Endothelial cell of umbilical vein (primary cell): Measurements from ENCODE around the gene B4GALT7. TPM values are rescaled to one million over a fixed set of nuclear protein-coding genes. Genes with fewer than 3 reads are reported as not detected.

ENCODE experiments used
- BruUV-seq: library from RNA; stranded (reverse); fragments of 400-500 nt; replicated peaks from 2 replicates; lab custom pipeline; 2021; lab: Mats Ljungman, UMichigan
- CTCF ChIA-PET: fragments of 300-600, 350-600 bp; sonication (Branson Sonifier 250); formaldehyde crosslinking; loops from one replicate; lab custom pipeline; 2021; ENCODE audit warnings: antibody characterized with exemption, inconsistent platforms; lab: Charles Lee
- POLR2A ChIA-PET: fragments of 300-600, 350-600 bp; sonication (Branson Sonifier 250); formaldehyde crosslinking; loops from one replicate; lab custom pipeline; 2021; ENCODE audit warnings: antibody characterized with exemption, inconsistent platforms; lab: Charles Lee
- DNase-seq: peaks from one replicate; pipeline ENCODE4 v3.0.0-alpha.2; 2011; ENCODE audit warnings: low read depth, low spot score
- FAIRE-seq: peaks from 2 replicates; lab custom pipeline; 2011; peaks lifted over from hg19 to GRCh38; lab: Jason Lieb, UNC
- H2AFZ ChIP-seq: 2 replicates; pipeline ENCODE4 v1.6.0; 2012; ENCODE audit warnings: low read depth, low read length, control low read depth, inconsistent platforms
- H3K27ac ChIP-seq: 2 replicates; pipeline ENCODE4 v1.5.1; 2011; ENCODE audit warnings: low read depth, mild to moderate bottlenecking, control low read depth, low read length, moderate library complexity; ENCODE audit not compliant: insufficient read depth
- H3K27me3 ChIP-seq, 2 experiments: 2 replicates each; pipeline versions ENCODE4 v1.6.0 to v1.6.1; 2011; ENCODE audit warnings: low read length in 2 of 2, mixed read lengths in 1 of 2; ENCODE audit not compliant: control insufficient read depth in 2 of 2, insufficient read depth in 2 of 2
- H3K36me3 ChIP-seq, 2 experiments: 2 replicates in 1 of 2; 3 replicates in 1 of 2; pipeline ENCODE4 v1.5.1; 2011; ENCODE audit warnings: low read length in 2 of 2, mild to moderate bottlenecking in 1 of 2, moderate library complexity in 1 of 2; ENCODE audit not compliant: control insufficient read depth in 2 of 2, insufficient read depth in 2 of 2; ENCODE audit errors: extremely low read depth in 1 of 2
- H3K4me1 ChIP-seq: 3 replicates; pipeline ENCODE4 v1.5.1; 2011; ENCODE audit warnings: mild to moderate bottlenecking, low read length; ENCODE audit not compliant: control insufficient read depth, insufficient read depth; ENCODE audit errors: extremely low read depth
- H3K4me2 ChIP-seq: 2 replicates; pipeline ENCODE4 v1.6.1; 2011; ENCODE audit warnings: low read length, control low read depth, mixed read lengths; ENCODE audit not compliant: insufficient read depth
- H3K4me3 ChIP-seq, 3 experiments: fragments of 200-600 bp in 1 of 3; sonication (generic), shearing (Covaris generic) in 1 of 3; replicated peaks in 1 of 3; 2 replicates each; pipeline ENCODE4 v1.5.1; 2011 to 2016; ENCODE audit warnings: control low read depth in 3 of 3, low read length in 3 of 3, mild to moderate bottlenecking in 2 of 3, inconsistent platforms in 1 of 3, low read depth in 1 of 3, moderate library complexity in 1 of 3; ENCODE audit not compliant: insufficient read depth in 1 of 3
- H3K79me2 ChIP-seq: 2 replicates; pipeline ENCODE4 v1.6.0; 2012; ENCODE audit warnings: low read length, inconsistent platforms; ENCODE audit not compliant: control insufficient read depth, insufficient read depth
- H3K9ac ChIP-seq: replicated peaks from 2 replicates; pipeline ENCODE3; 2011; ENCODE audit warnings: low read length, control low read depth; ENCODE audit not compliant: insufficient read depth; ENCODE audit errors: extremely low read depth
- H3K9me1 ChIP-seq: replicated peaks from 3 replicates; pipeline ENCODE4 v1.6.0; 2011; ENCODE audit warnings: mild to moderate bottlenecking, low read length; ENCODE audit not compliant: control insufficient read depth, insufficient read depth; ENCODE audit errors: extremely low read depth
- H3K9me3 ChIP-seq: replicated peaks from 2 replicates; pipeline ENCODE4 v1.5.1; 2012; ENCODE audit warnings: low read length, inconsistent platforms; ENCODE audit not compliant: control insufficient read depth, insufficient read depth
- H4K20me1 ChIP-seq: replicated peaks from 2 replicates; pipeline ENCODE3; 2011; ENCODE audit warnings: mild to moderate bottlenecking, low read length; ENCODE audit not compliant: control insufficient read depth, insufficient read depth; ENCODE audit errors: extremely low read depth
- EZH2 ChIP-seq: IDR thresholded peaks from 2 replicates; pipeline ENCODE4 v1.6.1; 2012; ENCODE audit warnings: borderline replicate concordance, low read depth, mild to moderate bottlenecking, moderate library complexity, low read length, inconsistent platforms; ENCODE audit not compliant: severe bottlenecking
- FOS ChIP-seq: IDR thresholded peaks from 2 replicates; pipeline ENCODE4 v1.6.1; 2011; ENCODE audit warnings: mild to moderate bottlenecking, low read length, moderate library complexity, borderline replicate concordance; ENCODE audit not compliant: insufficient read depth
- GATA2 ChIP-seq: IDR thresholded peaks from 2 replicates; pipeline ENCODE4 v1.7.0; 2011; ENCODE audit warnings: low read depth, mild to moderate bottlenecking, moderate library complexity, mixed read lengths, low read length; ENCODE audit not compliant: insufficient read length, insufficient read depth
- JUN ChIP-seq: IDR thresholded peaks from 2 replicates; pipeline ENCODE4 v1.6.1; 2011; ENCODE audit warnings: borderline replicate concordance, low read depth; ENCODE audit not compliant: insufficient read length, insufficient read depth
- MAX ChIP-seq: IDR thresholded peaks from 2 replicates; pipeline ENCODE4 v1.6.1; 2011; ENCODE audit not compliant: insufficient read depth, insufficient read length
- POLR2A ChIP-seq: IDR thresholded peaks from 2 replicates; pipeline ENCODE4 v1.6.1; 2012; ENCODE audit warnings: low read depth, mild to moderate bottlenecking, control low read depth, low read length
- dilution Hi-C: fragments of 300-500 bp; cut with MboI; formaldehyde crosslinking; loops from one replicate; pipeline ENCODE4 v1.15.0; 2019; ENCODE audit warnings: low sequenced_read_pairs; ENCODE audit not compliant: extremely low pct_ligation_motif_present
- intact Hi-C: fragments of 100-400 bp; cut with micrococcal nuclease; formaldehyde crosslinking; loops from one replicate; pipeline ENCODE4 v1.10.0; 2022
- polyA plus RNA-seq, 4 experiments: library from polyadenylated mRNA; depleted of rRNA in 3 of 4; stranded (reverse) in 3 of 4; unstranded in 1 of 4; fragments of >200 nt; gene quantifications; 2 replicates each; pipeline versions ENCODE4 v1.2.1 to v1.2.3, GENCODE V29; 2011 to 2012; ENCODE audit warnings: missing spikeins in 1 of 4
- total RNA-seq: library from RNA; stranded (reverse); gene quantifications from 2 replicates; pipeline ENCODE4 v1.2.3, GENCODE V29; 2021
- TF ChIP-seq, protein P1 (sequence below), 2 donors: IDR thresholded peaks; 1 replicate in 1 of 2; 2 replicates in 1 of 2; pipeline ENCODE4 v1.5.1; 2011; ENCODE audit warnings: low read length in 2 of 2, mild to moderate bottlenecking in 2 of 2, moderate library complexity in 2 of 2, control low read depth in 1 of 2, inconsistent platforms in 1 of 2, low read depth in 1 of 2; ENCODE audit not compliant: insufficient read depth in 1 of 2; ENCODE audit errors: extremely low read depth in 1 of 2

B4GALT7 gene
- total and polyA plus RNA-seq, 2 donors (not counting 3 experiments of a cell fraction or from before 2014, with no cell fraction given) = 35.1 to 78.9 TPM

DNA sequence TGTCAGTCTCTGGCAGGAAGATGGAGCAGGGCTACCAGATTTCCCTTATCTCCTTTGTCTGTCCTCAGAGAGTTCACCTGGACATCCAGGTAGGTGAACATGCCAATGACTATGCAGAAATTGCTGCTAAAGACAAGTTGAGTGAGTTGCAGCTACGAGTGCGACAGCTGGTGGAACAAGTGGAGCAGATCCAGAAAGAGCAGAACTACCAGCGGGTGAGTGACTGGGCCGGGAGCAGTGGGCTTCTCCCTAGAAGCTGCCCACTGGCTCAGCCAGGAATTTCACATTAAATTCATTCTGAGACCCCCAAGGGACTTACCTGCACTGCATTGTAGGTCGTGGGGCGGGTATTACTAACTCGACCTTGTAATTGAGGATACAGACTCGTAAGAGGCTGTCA, 5.9 kb upstream of the B4GALT7 start:
- Histone ChIP-seq H3K4me2 (no peak overlapping the region), H4K20me1 (no peaks in the 10 kb centered on the region), H3K79me2 (peaks cover 23% of the 10 kb centered on the region), H3K9me1 (no peaks in the 10 kb centered on the region), H2AFZ (no peak overlapping the region), H3K4me3 (no peak overlapping the region), H3K4me1 (peaks cover 15% of the 10 kb centered on the region), H3K9ac (no peak overlapping the region), H3K27ac (no peak overlapping the region), H3K27me3 (peaks cover 4 to 16% of the 10 kb centered on the region in 2 experiments), H3K9me3 (no peaks in the 10 kb centered on the region), H3K36me3 (peaks cover 16 to 33% of the 10 kb centered on the region in 2 experiments)
- CTCF ChIA-PET = interaction anchor here (3.2 kb wide), 1 partner anchor 13 kb away, joined by 15 read pairs; no protein-coding TSS in a partner anchor
- TF ChIP-seq JUN = no peak
- TF ChIP-seq GATA2 = no peak
- no peak for TF ChIP-seq POLR2A
- no peak for TF ChIP-seq MAX
- no peak for TF ChIP-seq FOS
- no TSS peak for BruUV-seq
- dilution Hi-C loops (no loop called here), intact Hi-C loops (loop anchor here (5.0 to 10.0 kb wide), 2 partner anchors 42 to 1209 kb away; partner anchors contain the start of genes FAM193B, HIGD2A and NOP16)
- DNase-seq (no peak), FAIRE-seq (no peak)
- POLR2A ChIA-PET = no interaction called here

GRCh38 chr5:177595026-177595585, 4.8 kb upstream of the B4GALT7 start:
- FAIRE-seq (no peak), DNase-seq (no peak)
- ChIA-PET POLR2A (no interaction called here), CTCF (no interaction called here)
- Histone ChIP-seq H3K79me2 (peaks cover 23% of the 10 kb centered on the region), H3K4me2 (no peak overlapping the region), H3K27ac (no peak overlapping the region), H3K9ac (no peak overlapping the region), H3K27me3 (peaks cover 0 to 11% of the 10 kb centered on the region in 2 experiments), H3K4me3 (no peak overlapping the region), H3K36me3 (peaks cover 16 to 33% of the 10 kb centered on the region in 2 experiments), H3K9me3 (no peaks in the 10 kb centered on the region), H2AFZ (no peak overlapping the region), H3K4me1 (peaks cover 16% of the 10 kb centered on the region), H3K9me1 (no peaks in the 10 kb centered on the region), H4K20me1 (no peaks in the 10 kb centered on the region)
- intact Hi-C loops = loop anchor here (10.0 kb wide), 1 partner anchor 1210 kb away; the partner anchor contains the start of genes HIGD2A and NOP16
- dilution Hi-C loops = no loop called here
- BruUV-seq = no TSS peak
- TF ChIP-seq, protein P1, sequence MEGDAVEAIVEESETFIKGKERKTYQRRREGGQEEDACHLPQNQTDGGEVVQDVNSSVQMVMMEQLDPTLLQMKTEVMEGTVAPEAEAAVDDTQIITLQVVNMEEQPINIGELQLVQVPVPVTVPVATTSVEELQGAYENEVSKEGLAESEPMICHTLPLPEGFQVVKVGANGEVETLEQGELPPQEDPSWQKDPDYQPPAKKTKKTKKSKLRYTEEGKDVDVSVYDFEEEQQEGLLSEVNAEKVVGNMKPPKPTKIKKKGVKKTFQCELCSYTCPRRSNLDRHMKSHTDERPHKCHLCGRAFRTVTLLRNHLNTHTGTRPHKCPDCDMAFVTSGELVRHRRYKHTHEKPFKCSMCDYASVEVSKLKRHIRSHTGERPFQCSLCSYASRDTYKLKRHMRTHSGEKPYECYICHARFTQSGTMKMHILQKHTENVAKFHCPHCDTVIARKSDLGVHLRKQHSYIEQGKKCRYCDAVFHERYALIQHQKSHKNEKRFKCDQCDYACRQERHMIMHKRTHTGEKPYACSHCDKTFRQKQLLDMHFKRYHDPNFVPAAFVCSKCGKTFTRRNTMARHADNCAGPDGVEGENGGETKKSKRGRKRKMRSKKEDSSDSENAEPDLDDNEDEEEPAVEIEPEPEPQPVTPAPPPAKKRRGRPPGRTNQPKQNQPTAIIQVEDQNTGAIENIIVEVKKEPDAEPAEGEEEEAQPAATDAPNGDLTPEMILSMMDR (IDR thresholded peaks at IDR 0.05; ENCODE audit: extremely low read depth in 1 of 2, insufficient read depth in 1 of 2, low read depth in 1 of 2, low read length in 2 of 2) = no peak
- no peak for TF ChIP-seq GATA2
- no peak for TF ChIP-seq JUN
- TF ChIP-seq MAX = no peak
- no peak for TF ChIP-seq FOS
- no peak for TF ChIP-seq EZH2
